NCI-H128 (cell line): Measurements from ENCODE around the gene EXOC3L2.
"Not testable (repeated sequence)": the region's sequence is repeated elsewhere in the genome, so short reads cannot be mapped to it uniquely, and the experiment has no call there.

ENCODE experiments used
- DNase-seq: peaks from one replicate; lab custom pipeline; 2025; ENCODE audit not compliant: unreplicated experiment; lab: John Stamatoyannopoulos, UW

Gene EXOC3L2

GRCh38 chr19:45245334-45245787 is at the start of gene EXOC3L2:
Gene EXOC3L2, minus strand, starts transcription at chr19:45245407. Its CDS starts 6,362 bp downstream, at chr19:45239045.
- no peak for DNase-seq

- no peak for DNase-seq
Observed at GRCh38 chr19:45294291-45295029, 49.3 kb upstream of the EXOC3L2 start.

- no peak for DNase-seq
Observed at GRCh38 chr19:45293682-45294081, 48.5 kb upstream of the EXOC3L2 start.

- DNase-seq = no peak
Observed at GRCh38 chr19:45291834-45292233, 46.6 kb upstream of the EXOC3L2 start.

- DNase-seq = no peak
Observed at GRCh38 chr19:45290381-45290931, 45.2 kb upstream of the EXOC3L2 start.

- no peak for DNase-seq
Observed at GRCh38 chr19:45283443-45284033, 38.3 kb upstream of the EXOC3L2 start.

- no peak for DNase-seq
Observed at GRCh38 chr19:45280471-45280961, 35.3 kb upstream of the EXOC3L2 start.

GRCh38 chr19:45279587-45280192 is 34.5 kb upstream of the EXOC3L2 start:
- no peak for DNase-seq

- no peak for DNase-seq
Observed at GRCh38 chr19:45278087-45278486, 32.9 kb upstream of the EXOC3L2 start.

GRCh38 chr19:45276284-45276687 is 31.1 kb upstream of the EXOC3L2 start:
- peak; percentile 10 for DNase-seq

GRCh38 chr19:45275370-45275971 is 30.3 kb upstream of the EXOC3L2 start:
- peak; percentile 44 for DNase-seq

- peak; percentile 46 for DNase-seq
Observed at GRCh38 chr19:45273521-45273855, 28.3 kb upstream of the EXOC3L2 start.

- DNase-seq = no peak
Observed at GRCh38 chr19:45271735-45272108, 26.5 kb upstream of the EXOC3L2 start.

GRCh38 chr19:45271098-45271734 is 26.0 kb upstream of the EXOC3L2 start:
- DNase-seq = no peak

- not testable (repeated sequence) for DNase-seq
Observed at GRCh38 chr19:45269939-45270338, 24.7 kb upstream of the EXOC3L2 start.

- no peak for DNase-seq
Observed at GRCh38 chr19:45267296-45267695, 22.1 kb upstream of the EXOC3L2 start.

- no peak for DNase-seq
Observed at GRCh38 chr19:45265375-45265774, 20.2 kb upstream of the EXOC3L2 start.

GRCh38 chr19:45264781-45265317 is 19.6 kb upstream of the EXOC3L2 start:
- DNase-seq = no peak

- DNase-seq = no peak
Observed at GRCh38 chr19:45263013-45263412, 17.8 kb upstream of the EXOC3L2 start.

GRCh38 chr19:45262570-45262969 is 17.4 kb upstream of the EXOC3L2 start:
- DNase-seq = no peak

GRCh38 chr19:45258862-45259261 is 13.7 kb upstream of the EXOC3L2 start:
- no peak for DNase-seq
